ENCODE data around the gene SCML1.

The SCML1 gene

DNA sequence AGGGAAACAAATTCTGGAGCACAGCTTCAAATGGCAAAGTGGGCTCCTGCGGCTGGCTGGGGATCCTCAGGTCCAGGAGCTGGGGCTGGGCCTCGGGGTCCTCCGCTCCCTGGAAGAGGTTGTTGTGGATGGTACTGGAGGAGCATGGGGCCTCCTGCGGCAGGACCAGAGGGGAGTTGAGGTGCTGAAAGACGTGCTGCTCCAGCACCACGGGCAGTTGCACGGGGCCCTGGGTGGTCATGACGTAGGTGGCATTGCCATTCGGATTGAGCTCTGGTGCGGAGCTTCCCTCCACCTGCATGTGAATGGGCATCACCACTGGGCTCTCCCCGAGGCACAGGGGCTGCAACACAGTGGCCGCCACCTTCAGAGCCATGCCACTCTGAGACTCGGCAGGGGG, 64.1 kb downstream of the SCML1 start:
- no peak for DNase-seq

DNA sequence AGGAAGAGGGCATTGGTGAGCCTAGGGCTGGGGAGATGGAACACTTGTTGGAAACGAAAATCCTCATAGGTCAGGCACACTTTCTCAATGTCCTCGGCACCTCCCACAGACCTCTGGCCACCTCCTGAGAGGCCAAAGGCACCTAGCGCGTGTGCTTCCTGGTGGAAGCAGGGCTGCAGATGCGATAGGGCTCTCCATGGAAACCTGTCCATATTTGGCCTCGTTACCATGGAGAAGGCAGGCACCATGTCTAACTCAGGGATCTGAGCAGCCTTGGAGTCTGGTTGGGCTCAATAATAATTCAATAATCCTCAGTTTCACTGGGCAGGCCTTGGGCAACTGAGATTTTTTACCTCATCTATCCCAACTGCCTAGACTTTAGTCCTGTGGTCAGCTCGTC, 65.5 kb downstream of the SCML1 start:
- DNase-seq, result no peak

DNA sequence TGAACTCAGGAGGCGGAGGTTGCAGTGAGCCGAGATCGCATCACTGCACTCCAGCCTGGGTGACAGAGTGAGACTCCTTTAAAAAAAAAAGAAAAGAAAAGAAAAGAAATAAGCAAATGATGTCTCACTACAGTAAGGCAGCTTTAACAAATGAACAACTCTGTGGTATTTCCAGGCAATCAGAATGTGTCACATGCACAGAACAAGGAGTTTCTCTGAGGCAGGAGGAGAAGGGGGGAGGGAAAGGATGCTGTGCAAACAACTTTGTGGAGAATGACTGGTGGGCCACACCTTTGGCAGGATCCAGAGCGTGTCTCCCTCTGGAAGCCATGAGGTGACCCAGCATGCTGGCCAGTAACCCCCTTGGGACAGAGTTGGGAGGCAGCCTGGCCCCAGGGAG, 66.2 kb downstream of the SCML1 start:
- DNase-seq, result no peak
